ENCODE measurements around the gene NAA10.

Gene NAA10

GRCh38 chrX:153908219-153908860 is 26.5 kb downstream of the NAA10 start:
- DNase-seq (ENCODE audit: low read depth), result no peak

GRCh38 chrX:153907456-153907855 is 27.4 kb downstream of the NAA10 start:
- DNase-seq (ENCODE audit: low read depth), result no peak

- DNase-seq (ENCODE audit: low read depth), result no peak
These were observed 28.5 kb downstream of the NAA10 start for GRCh38 chrX:153906126-153906917.

GRCh38 chrX:153905481-153906095 is 29.2 kb downstream of the NAA10 start:
- no peak for DNase-seq (ENCODE audit: low read depth)

GRCh38 chrX:153903991-153904957 is 30.6 kb downstream of the NAA10 start, which contains the start of gene AVPR2:
Gene AVPR2, plus strand, starts transcription at chrX:153904673. Its CDS starts 473 bp downstream, at chrX:153905146.
- no peak for DNase-seq (ENCODE audit: low read depth)

- no peak for DNase-seq (ENCODE audit: low read depth)
These were observed 31.4 kb downstream of the NAA10 start for GRCh38 chrX:153903238-153903980.

GRCh38 chrX:153902385-153902784 is 32.5 kb downstream of the NAA10 start:
- no peak for DNase-seq (ENCODE audit: low read depth)

- no peak for DNase-seq (ENCODE audit: low read depth)
These were observed 33.1 kb downstream of the NAA10 start for GRCh38 chrX:153901753-153902140.

- DNase-seq (ENCODE audit: low read depth), result no peak
These were observed 33.7 kb downstream of the NAA10 start for GRCh38 chrX:153900831-153901752.

GRCh38 chrX:153897899-153898298 is 36.9 kb downstream of the NAA10 start:
- DNase-seq (ENCODE audit: low read depth), result no peak

- no peak for DNase-seq (ENCODE audit: low read depth)
These were observed 45.7 kb downstream of the NAA10 start for GRCh38 chrX:153889123-153889522.

- no peak for DNase-seq (ENCODE audit: low read depth)
These were observed 46.5 kb downstream of the NAA10 start for GRCh38 chrX:153888344-153888743.

GRCh38 chrX:153887385-153887784 is 47.5 kb downstream of the NAA10 start:
- DNase-seq (ENCODE audit: low read depth), result no peak

- no peak for DNase-seq (ENCODE audit: low read depth)
These were observed 47.9 kb downstream of the NAA10 start for GRCh38 chrX:153886915-153887314.

- DNase-seq (ENCODE audit: low read depth), result no peak
These were observed 48.6 kb downstream of the NAA10 start, which contains the start of gene L1CAM for GRCh38 chrX:153885968-153886903. Gene L1CAM, minus strand, starts transcription at chrX:153886173. Its CDS starts 10,337 bp downstream, at chrX:153875836.

- no peak for DNase-seq (ENCODE audit: low read depth)
These were observed 49.5 kb downstream of the NAA10 start for GRCh38 chrX:153885208-153885787.

GRCh38 chrX:153884590-153884989 is 50.2 kb downstream of the NAA10 start:
- no peak for DNase-seq (ENCODE audit: low read depth)

GRCh38 chrX:153884136-153884535 is 50.7 kb downstream of the NAA10 start:
- no peak for DNase-seq (ENCODE audit: low read depth)
